ENCODE results near the gene MT1M.
"Not testable (repeated sequence)": the region's sequence is repeated elsewhere in the genome, so short reads cannot be mapped to it uniquely, and the experiment has no call there.

- TF ChIP-seq, protein P1, sequence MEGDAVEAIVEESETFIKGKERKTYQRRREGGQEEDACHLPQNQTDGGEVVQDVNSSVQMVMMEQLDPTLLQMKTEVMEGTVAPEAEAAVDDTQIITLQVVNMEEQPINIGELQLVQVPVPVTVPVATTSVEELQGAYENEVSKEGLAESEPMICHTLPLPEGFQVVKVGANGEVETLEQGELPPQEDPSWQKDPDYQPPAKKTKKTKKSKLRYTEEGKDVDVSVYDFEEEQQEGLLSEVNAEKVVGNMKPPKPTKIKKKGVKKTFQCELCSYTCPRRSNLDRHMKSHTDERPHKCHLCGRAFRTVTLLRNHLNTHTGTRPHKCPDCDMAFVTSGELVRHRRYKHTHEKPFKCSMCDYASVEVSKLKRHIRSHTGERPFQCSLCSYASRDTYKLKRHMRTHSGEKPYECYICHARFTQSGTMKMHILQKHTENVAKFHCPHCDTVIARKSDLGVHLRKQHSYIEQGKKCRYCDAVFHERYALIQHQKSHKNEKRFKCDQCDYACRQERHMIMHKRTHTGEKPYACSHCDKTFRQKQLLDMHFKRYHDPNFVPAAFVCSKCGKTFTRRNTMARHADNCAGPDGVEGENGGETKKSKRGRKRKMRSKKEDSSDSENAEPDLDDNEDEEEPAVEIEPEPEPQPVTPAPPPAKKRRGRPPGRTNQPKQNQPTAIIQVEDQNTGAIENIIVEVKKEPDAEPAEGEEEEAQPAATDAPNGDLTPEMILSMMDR (conservative IDR thresholded peaks at IDR 0.05; ENCODE audit: low read length) = not testable (repeated sequence)
- TF ChIP-seq EZH2phosphoT487 (IDR thresholded peaks at IDR 0.05; ENCODE audit: borderline replicate concordance, low read depth, low read length) = not testable (repeated sequence)
Measured at GRCh38 chr16:56582911-56583310, 49.5 kb upstream of the MT1M start.

Measured in OCI-LY7 (cell line).